ENCODE results near the gene SLPI.

The SLPI gene

GRCh38 chr20:45269754-45270270 lies 15.4 kb upstream of the SLPI start:
- DNase-seq = no peak

GRCh38 chr20:45269056-45269455 lies 14.7 kb upstream of the SLPI start:
- no peak for DNase-seq

- no peak for DNase-seq
Observed at GRCh38 chr20:45268531-45268930, 14.2 kb upstream of the SLPI start.

GRCh38 chr20:45266977-45267376 lies 12.6 kb upstream of the SLPI start:
- no peak for DNase-seq

GRCh38 chr20:45263556-45264266 lies 9.3 kb upstream of the SLPI start:
- no peak for DNase-seq

- DNase-seq = no peak
Observed at GRCh38 chr20:45258664-45259063, 4.3 kb upstream of the SLPI start.

GRCh38 chr20:45258259-45258658 lies 3.9 kb upstream of the SLPI start:
- no peak for DNase-seq

- no peak for DNase-seq
Observed at GRCh38 chr20:45257711-45258110, 3.3 kb upstream of the SLPI start.

- DNase-seq = no peak
Observed at GRCh38 chr20:45257161-45257560, 2.8 kb upstream of the SLPI start.

- no peak for DNase-seq
Observed at GRCh38 chr20:45253261-45253660, 1.1 kb downstream of the SLPI start.

GRCh38 chr20:45251884-45252560 lies 2.3 kb downstream of the SLPI start:
- no peak for DNase-seq

- DNase-seq = no peak
Observed at GRCh38 chr20:45248609-45249008, 5.8 kb downstream of the SLPI start.

- DNase-seq = no peak
Observed at GRCh38 chr20:45247865-45248264, 6.5 kb downstream of the SLPI start.

GRCh38 chr20:45246109-45246508 lies 8.3 kb downstream of the SLPI start:
- no peak for DNase-seq

- no peak for DNase-seq
Observed at GRCh38 chr20:45238139-45238538, 16.2 kb downstream of the SLPI start.

- no peak for DNase-seq
Observed at GRCh38 chr20:45235995-45236394, 18.4 kb downstream of the SLPI start.

GRCh38 chr20:45230631-45231030 lies 23.7 kb downstream of the SLPI start:
- no peak for DNase-seq

GRCh38 chr20:45229264-45230056 lies 24.9 kb downstream of the SLPI start:
- DNase-seq = no peak

GRCh38 chr20:45226287-45226686 lies 28.1 kb downstream of the SLPI start:
- DNase-seq = no peak

GRCh38 chr20:45223136-45223535 lies 31.2 kb downstream of the SLPI start:
- no peak for DNase-seq

GRCh38 chr20:45221076-45221475 lies 33.3 kb downstream of the SLPI start, which contains the start of gene SEMG2:
SEMG2 (plus strand) TSS chr20:45221373; CDS start chr20:45221390, 17 bp downstream.
- no peak for DNase-seq

GRCh38 chr20:45218636-45219035 lies 35.7 kb downstream of the SLPI start:
- DNase-seq = no peak

GRCh38 chr20:45218124-45218523 lies 36.2 kb downstream of the SLPI start:
- DNase-seq = no peak

- no peak for DNase-seq
Observed at GRCh38 chr20:45212836-45213235, 41.5 kb downstream of the SLPI start.
